ENCODE measurements around the gene TSSC4.

The TSSC4 gene

DNA sequence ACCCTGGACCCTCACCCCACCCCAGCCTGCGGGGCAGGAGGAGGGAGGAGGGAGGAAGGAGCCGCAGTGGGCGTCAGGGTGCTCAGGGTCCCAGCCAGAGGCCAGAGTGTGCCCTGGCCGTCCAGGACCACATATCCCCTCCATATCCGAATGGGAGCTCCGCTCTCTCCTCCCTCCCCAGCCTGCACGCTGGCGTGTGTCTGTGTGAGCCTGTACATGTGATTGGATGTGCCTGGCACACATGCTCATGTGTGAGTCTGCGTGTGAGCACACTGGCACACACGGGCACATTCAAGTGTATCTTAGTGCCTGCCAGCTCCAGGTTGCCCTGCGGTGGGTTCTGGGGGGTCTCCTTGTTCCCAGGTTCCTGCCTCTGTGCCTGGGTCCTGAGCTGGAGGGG is 8.1 kb downstream of the TSSC4 start:
- in situ Hi-C loops (cut with HindIII; ENCODE audit: low sequenced_read_pairs) = no loop called here
- TF ChIP-seq, protein P1, sequence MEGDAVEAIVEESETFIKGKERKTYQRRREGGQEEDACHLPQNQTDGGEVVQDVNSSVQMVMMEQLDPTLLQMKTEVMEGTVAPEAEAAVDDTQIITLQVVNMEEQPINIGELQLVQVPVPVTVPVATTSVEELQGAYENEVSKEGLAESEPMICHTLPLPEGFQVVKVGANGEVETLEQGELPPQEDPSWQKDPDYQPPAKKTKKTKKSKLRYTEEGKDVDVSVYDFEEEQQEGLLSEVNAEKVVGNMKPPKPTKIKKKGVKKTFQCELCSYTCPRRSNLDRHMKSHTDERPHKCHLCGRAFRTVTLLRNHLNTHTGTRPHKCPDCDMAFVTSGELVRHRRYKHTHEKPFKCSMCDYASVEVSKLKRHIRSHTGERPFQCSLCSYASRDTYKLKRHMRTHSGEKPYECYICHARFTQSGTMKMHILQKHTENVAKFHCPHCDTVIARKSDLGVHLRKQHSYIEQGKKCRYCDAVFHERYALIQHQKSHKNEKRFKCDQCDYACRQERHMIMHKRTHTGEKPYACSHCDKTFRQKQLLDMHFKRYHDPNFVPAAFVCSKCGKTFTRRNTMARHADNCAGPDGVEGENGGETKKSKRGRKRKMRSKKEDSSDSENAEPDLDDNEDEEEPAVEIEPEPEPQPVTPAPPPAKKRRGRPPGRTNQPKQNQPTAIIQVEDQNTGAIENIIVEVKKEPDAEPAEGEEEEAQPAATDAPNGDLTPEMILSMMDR (IDR thresholded peaks at IDR 0.05; ENCODE audit: low read depth, low read length, missing control alignments) = no peak
- DNase-seq (ENCODE audit: low read depth) = no peak
- H3K4me3 ChIP-seq (ENCODE audit: low read depth, low read length) = no peak overlapping the region

DNA sequence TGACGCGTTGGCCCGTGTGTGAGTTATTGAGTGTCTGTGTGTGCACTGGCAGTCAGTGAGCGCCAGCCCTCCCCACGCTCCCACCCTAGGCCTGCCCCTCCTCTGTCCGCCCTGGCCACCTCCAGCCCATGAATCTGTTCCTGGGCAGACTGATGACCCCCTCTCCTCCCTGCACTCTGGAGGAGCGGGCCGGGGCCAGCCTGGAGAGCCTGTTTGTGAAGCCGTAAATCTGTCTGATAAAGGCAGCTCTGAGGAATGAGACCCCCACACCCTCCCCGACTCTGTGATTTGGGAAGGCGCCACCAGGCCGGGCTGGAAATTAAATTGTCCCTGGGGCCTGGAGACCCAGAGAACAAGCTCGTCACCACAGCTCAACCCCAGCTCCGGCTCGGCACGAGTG is 8.6 kb downstream of the TSSC4 start:
- DNase-seq (ENCODE audit: low read depth) = no peak
- H3K4me3 ChIP-seq (ENCODE audit: low read depth, low read length) = no peak overlapping the region
- TF ChIP-seq, protein P1 (IDR thresholded peaks at IDR 0.05; ENCODE audit: low read depth, low read length, missing control alignments) = no peak
- in situ Hi-C loops (cut with HindIII; ENCODE audit: low sequenced_read_pairs) = no loop called here

DNA sequence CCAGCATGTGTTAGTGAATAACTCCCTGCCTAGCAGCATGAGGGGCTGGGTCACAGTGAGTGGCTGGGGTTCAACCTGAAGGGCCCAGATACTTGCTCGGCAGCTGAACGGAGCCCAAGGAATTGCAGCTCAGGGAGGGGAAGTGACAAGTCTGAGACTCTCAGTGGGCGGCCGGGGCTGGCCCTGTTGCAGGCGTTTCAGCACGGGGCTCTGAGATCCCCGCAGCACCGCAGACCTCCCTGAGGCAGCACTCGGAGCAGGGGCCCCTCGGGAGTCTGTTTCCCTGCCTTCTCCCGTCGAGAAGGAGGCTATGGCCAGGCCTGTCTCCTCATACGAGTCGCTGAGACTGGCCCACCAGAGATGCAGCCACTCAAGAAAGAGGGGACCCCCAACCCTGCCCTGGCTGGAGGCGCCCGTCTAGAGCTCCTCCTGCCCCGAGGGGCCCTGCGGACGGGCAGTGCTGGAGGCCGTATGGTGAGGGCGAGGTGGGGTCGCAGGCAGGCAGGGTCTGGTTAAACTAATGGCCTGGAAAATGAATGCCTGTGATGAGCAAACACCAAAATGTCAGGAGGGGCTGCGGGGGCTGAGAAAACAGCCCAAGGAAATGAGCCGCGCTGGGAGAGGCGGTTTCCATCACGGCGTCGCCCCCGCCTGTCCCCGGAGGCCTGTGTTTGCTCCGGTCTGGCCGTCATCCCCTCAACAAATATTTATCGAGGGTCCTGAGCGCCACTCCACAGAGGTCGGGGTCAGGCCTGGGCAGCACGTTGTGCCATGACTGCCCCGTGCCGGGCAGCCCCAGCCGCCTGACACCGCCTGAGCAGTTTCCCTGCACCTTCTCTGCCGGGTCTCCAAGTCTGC is 9.3 kb downstream of the TSSC4 start:
- in situ Hi-C loops (cut with HindIII; ENCODE audit: low sequenced_read_pairs) = loop anchor here (5.0 kb wide), 1 partner anchor 228 kb away; no protein-coding TSS in a partner anchor

DNA sequence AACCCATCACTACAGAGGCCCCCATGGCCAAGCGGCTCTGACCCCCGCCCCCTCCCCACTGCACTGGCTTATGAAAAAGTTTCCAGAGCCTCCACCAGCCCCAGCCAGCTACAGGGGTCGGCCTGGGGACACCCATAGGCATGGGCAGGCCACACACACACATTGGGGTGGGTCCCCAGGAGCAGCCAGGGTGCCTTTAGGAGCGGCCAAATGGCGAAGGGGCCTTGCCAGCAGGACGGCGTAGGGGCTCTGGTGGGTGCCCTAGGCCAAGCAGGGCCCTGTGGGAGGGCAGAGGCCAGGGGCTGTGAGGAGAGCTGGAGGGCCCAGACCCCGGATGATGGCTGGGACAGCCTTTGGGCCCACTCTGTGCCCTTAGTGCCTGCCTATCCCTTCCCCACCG is 10.1 kb downstream of the TSSC4 start:
- TF ChIP-seq, protein P1 (IDR thresholded peaks at IDR 0.05; ENCODE audit: low read depth, low read length, missing control alignments) = no peak
- in situ Hi-C loops (cut with HindIII; ENCODE audit: low sequenced_read_pairs) = loop anchor here (5.0 kb wide), 1 partner anchor 228 kb away; no protein-coding TSS in a partner anchor
- H3K4me3 ChIP-seq (ENCODE audit: low read depth, low read length) = no peak overlapping the region
- DNase-seq (ENCODE audit: low read depth) = no peak

More for the DNA sequence above, 9.3 kb downstream of the TSSC4 start:
- H3K4me3 ChIP-seq (ENCODE audit: low read depth, low read length) = no peak overlapping the region
- no peak for DNase-seq (ENCODE audit: low read depth)
- TF ChIP-seq, protein P1 (IDR thresholded peaks at IDR 0.05; ENCODE audit: low read depth, low read length, missing control alignments) = no peak

DNA sequence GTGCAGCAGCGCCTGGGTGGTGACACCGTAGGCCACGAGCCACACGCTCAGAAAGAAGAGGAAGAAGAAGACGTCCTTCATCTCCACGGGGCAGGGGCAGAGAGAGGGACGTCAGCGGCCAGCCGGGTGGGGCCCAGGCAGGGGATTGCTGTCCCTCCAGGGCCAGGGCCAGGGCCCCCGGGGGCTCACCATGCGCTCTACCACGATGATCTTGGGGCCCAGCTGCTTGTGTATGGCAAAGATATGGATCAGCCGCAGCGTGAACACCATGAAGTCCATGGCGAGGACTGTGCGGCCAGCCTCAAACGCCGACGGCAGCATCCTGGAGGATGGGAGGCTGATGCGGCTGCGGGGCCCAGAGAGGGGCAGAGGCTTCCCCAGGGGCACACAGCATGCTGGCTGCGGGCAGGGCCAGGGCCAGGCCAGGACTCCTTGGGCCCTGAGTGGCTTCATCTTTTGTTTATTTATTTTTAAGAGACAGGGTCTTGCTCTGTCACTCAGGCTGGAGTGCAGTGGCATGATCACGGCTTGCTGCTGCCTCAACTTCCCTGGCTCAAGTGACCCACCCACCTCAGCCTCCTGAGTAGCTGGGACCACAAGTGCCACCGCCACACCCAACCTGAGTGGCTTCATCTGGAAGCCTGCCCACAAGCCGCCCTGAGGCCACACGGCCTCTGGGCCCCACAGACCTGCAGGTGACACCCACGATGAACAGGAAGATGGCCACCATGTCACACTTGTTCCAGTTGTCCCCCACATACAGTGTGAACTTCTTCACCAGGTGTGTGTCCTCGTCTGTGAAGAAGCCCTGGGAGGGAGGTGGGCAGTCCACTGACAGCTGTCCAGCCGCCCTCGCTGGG is 11.1 kb downstream of the TSSC4 start:
- in situ Hi-C loops (cut with HindIII; ENCODE audit: low sequenced_read_pairs) = loop anchor here (5.0 kb wide), 1 partner anchor 229 kb away; no protein-coding TSS in a partner anchor
- no peak overlapping the region for H3K4me3 ChIP-seq (ENCODE audit: low read depth, low read length)
- TF ChIP-seq, protein P1 (IDR thresholded peaks at IDR 0.05; ENCODE audit: low read depth, low read length, missing control alignments) = no peak
- no peak for DNase-seq (ENCODE audit: low read depth)

DNA sequence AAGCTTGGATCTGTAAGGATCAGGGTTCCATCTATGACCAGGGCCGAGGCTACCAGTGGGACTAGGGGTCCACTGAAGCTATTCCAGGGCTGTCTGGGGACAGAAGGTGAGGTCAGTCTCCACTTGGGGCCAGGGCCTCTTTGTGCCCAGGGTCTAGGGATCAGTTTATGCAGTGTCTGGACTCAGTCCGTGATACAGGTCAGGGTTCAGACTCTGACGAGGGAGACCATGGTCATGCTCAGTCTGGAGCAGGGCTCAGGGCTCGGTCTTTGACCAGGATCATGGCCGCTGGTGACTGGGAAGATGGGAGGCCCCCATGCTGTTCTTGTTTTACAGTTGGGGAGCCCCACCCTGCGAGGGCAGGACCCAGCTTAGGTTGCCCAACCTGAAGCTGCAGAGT is 11.8 kb downstream of the TSSC4 start:
- no peak overlapping the region for H3K4me3 ChIP-seq (ENCODE audit: low read depth, low read length)
- DNase-seq (ENCODE audit: low read depth) = no peak
- TF ChIP-seq, protein P1 (IDR thresholded peaks at IDR 0.05; ENCODE audit: low read depth, low read length, missing control alignments) = no peak
- in situ Hi-C loops (cut with HindIII; ENCODE audit: low sequenced_read_pairs) = loop anchor here (5.0 kb wide), 1 partner anchor 230 kb away; no protein-coding TSS in a partner anchor

All from astrocyte of the cerebellum (primary cell).